HG02588 (cell line): ENCODE measurements around the gene BTLA.
"Not testable (repeated sequence)": the region's sequence is repeated elsewhere in the genome, so short reads cannot be mapped to it uniquely, and the experiment has no call there.

Experiments used
- ATAC-seq: cut with Tn5 transposase; IDR thresholded peaks from one replicate; pipeline ENCODE4 v1.9.1; 2021; ENCODE audit warnings: mild to moderate bottlenecking, moderate library complexity; ENCODE audit not compliant: unreplicated experiment

Gene BTLA

GRCh38 chr3:112448939-112449338, 50.3 kb downstream of the BTLA start:
- ATAC-seq, result no peak

GRCh38 chr3:112446343-112446742, 52.9 kb downstream of the BTLA start:
- no peak for ATAC-seq

- ATAC-seq, result no peak
These were observed 53.4 kb downstream of the BTLA start for GRCh38 chr3:112445839-112446238.

- peak; percentile 69 for ATAC-seq
These were observed 61.9 kb downstream of the BTLA start for GRCh38 chr3:112437146-112438022.

GRCh38 chr3:112429960-112430359, 69.3 kb downstream of the BTLA start:
- no peak for ATAC-seq

- no peak for ATAC-seq
These were observed 72.1 kb downstream of the BTLA start for GRCh38 chr3:112427123-112427522.

- no peak for ATAC-seq
These were observed 73.2 kb downstream of the BTLA start for GRCh38 chr3:112425858-112426750.

GRCh38 chr3:112425382-112425781, 73.9 kb downstream of the BTLA start:
- no peak for ATAC-seq

GRCh38 chr3:112424394-112424793, 74.9 kb downstream of the BTLA start:
- no peak for ATAC-seq

GRCh38 chr3:112422921-112423320, 76.4 kb downstream of the BTLA start:
- ATAC-seq, result not testable (repeated sequence)

- not testable (repeated sequence) for ATAC-seq
These were observed 80.7 kb downstream of the BTLA start for GRCh38 chr3:112418526-112418925.

- no peak for ATAC-seq
These were observed 81.5 kb downstream of the BTLA start for GRCh38 chr3:112417696-112418318.

GRCh38 chr3:112416391-112417212, 82.7 kb downstream of the BTLA start:
- ATAC-seq, result no peak

- no peak for ATAC-seq
These were observed 83.9 kb downstream of the BTLA start for GRCh38 chr3:112415390-112415789.
